Right lobe of liver (tissue), 6 donors: ENCODE measurements around the gene NECAP2. TPM values are rescaled to one million over a fixed set of nuclear protein-coding genes. Genes with fewer than 3 reads are reported as not detected.
"Not testable (repeated sequence)": the region's sequence is repeated elsewhere in the genome, so short reads cannot be mapped to it uniquely, and the experiment has no call there.

ENCODE experiments used
- ATAC-seq, 4 donors: fragments of 200-7000 bp; cut with Tn5 transposase; one replicate each; pipeline ENCODE4 v1.9.1; 2020; ENCODE audit warnings: mild to moderate bottlenecking in 4 of 4, moderate library complexity in 4 of 4
- DNase-seq, 3 donors: peaks; one replicate each; pipeline ENCODE4 v3.0.0-alpha.2; 2020
- H3K27ac ChIP-seq, 3 donors: fragments of 200-600 bp; one replicate each; pipeline ENCODE4 v1.8.0; 2022
- H3K27me3 ChIP-seq, 2 donors: fragments of 200-600 bp; one replicate each; pipeline ENCODE4 v1.8.0; 2022
- H3K36me3 ChIP-seq, 4 donors: fragments of 200-600 bp; sonication (generic) in 1 of 4; one replicate each; pipeline versions ENCODE4 v1.5.1 to v1.8.0; 2017 to 2022; ENCODE audit warnings: control low read depth in 1 of 4
- H3K4me1 ChIP-seq, 4 donors: fragments of 200-600 bp; sonication (generic) in 1 of 4; one replicate each; pipeline versions ENCODE4 v1.5.1 to v1.8.0; 2017 to 2022; ENCODE audit warnings: control low read depth in 1 of 4
- H3K4me3 ChIP-seq, 3 donors: fragments of 200-600 bp; one replicate each; pipeline ENCODE4 v1.8.0; 2022
- H3K9me3 ChIP-seq, 4 donors: fragments of 200-600 bp; sonication (generic) in 1 of 4; one replicate each; pipeline versions ENCODE4 v1.5.1 to v1.8.0; 2017 to 2022; ENCODE audit warnings: control low read depth in 1 of 4
- CTCF ChIP-seq, 4 donors: fragments of 200-600 bp in 3 of 4; fragments of 450-650 bp in 1 of 4; IDR thresholded peaks; one replicate each; pipeline versions ENCODE4 v1.5.1 to v1.8.0; 2016 to 2022; ENCODE audit warnings: antibody characterized with exemption in 4 of 4, mild to moderate bottlenecking in 2 of 4
- POLR2A ChIP-seq: fragments of 450-650 bp; IDR thresholded peaks from one replicate; pipeline ENCODE4 v1.6.1; 2017; ENCODE audit warnings: antibody characterized with exemption, mild to moderate bottlenecking
- WGBS: methylation state at CpG from one replicate; pipeline ENCODE4 v1.1.6; 2018; ENCODE audit warnings: low coverage, low lambda C conversion rate; ENCODE audit not compliant: insufficient coverage; ENCODE audit errors: missing lambda C conversion rate; 5-methylcytosine and 5-hydroxymethylcytosine counted together
- intact Hi-C, 2 donors: fragments of 100-400 bp; cut with DNase I; formaldehyde crosslinking; loops; one replicate each; pipeline versions ENCODE4 v1.11.2 to v1.14.1; 2022
- total RNA-seq, 6 experiments: library from RNA; depleted of rRNA in 2 of 6; stranded (reverse); fragments of >200 nt in 2 of 6; fragmentation: NEBNext Ultra II Directional in 3 of 6; extraction: Animal tissue kit (Norgen Biotek cat#: 25700) in 3 of 6; gene quantifications; one replicate each; pipeline versions ENCODE4 v1.1.0 to v1.2.4, GENCODE V29; 2016 to 2023
- donor health status: DM: no; HTN: yes; CAD: no.
- donor health status: DM: no; HTN: no; CAD: no.
- donor health status: DM: no; HTN: no; CAD: no.
- donor health status: DM: no; HTN: yes; CAD: no.
- donor health status: DM: no; HTN: yes; CAD: no.

The NECAP2 gene
- total RNA-seq, 6 experiments from 2014 or later: 13.9 to 28.3 (median 24.2) TPM

DNA sequence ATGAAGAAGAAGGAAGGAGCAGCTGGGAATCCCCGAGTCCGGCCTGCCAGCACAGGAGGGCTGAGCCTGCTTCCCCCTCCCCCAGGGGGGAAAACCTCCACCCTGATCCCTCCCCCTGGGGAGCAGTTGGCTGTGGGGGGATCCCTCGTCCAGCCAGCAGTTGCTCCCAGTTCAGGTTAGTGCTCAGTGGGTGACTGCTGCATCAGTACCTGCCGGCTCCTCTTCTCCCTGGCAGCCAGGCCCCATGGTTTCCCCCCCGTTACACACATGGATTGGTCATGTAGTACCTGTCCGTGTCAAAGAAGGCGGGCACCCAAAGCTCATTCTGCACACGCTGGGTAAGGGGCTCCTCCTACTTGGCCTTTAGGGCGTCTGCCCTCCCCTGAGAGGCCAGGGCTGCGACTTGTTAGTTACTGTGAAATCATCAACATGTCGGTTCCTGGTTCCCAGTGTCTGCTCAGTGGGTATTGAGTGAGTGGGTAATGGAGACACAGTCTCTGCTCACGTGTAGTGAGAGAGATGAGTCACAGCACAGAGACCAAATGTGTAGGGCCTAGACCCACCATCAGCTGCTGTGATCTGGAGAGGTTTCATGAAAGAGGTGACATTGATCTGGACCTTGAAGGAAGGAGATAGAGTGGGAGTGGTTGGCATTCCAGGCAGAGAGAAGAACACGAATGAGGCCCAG lies 11.5 kb downstream of the NECAP2 start:
- Histone ChIP-seq H3K4me3 (no peak overlapping the region), H3K36me3 (peaks cover 0 to 86% (median 32%) of the 10 kb centered on the region in 4 donors), H3K27ac (no peak overlapping the region), H3K9me3 (no peaks in the 10 kb centered on the region), H3K27me3 (no peaks in the 10 kb centered on the region), H3K4me1 (no peaks in the 10 kb centered on the region)
- intact Hi-C loops: no loop called here
- WGBS: 87% methylated on average over 7 of the region's 13 CpGs
- ATAC-seq (peak in 1 of 4 donors; percentile 16), DNase-seq (no peak)
- no peak for TF ChIP-seq POLR2A
- no peak for TF ChIP-seq CTCF (IDR thresholded peaks at IDR 0.05)

DNA sequence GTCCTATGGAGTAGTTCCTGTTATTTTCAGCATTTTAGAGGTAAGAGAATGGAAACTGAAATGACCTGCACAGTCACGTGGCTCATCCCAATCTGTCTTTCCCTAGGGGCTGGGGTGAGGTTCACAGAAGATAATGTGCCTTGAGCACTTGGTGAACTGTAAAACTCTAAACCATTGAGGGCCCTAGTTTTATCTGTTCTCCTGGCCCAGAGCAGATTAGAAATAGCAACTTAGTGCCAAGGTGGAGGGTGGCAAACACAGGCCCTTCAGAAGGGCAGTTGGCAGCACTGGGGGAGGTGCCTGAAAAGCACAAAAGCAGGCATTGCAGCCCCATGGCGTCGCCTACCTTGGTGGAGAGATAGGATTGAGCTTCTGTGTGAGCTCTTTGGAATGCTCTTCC lies 14.4 kb downstream of the NECAP2 start:
- ATAC-seq, H3K27ac ChIP-seq, H3K9me3 ChIP-seq, H3K4me1 ChIP-seq, H3K4me3 ChIP-seq, intact Hi-C loops, DNase-seq, H3K27me3 ChIP-seq: not testable (repeated sequence)
- H3K36me3 ChIP-seq: peaks cover 5 to 78% (median 33%) of the 10 kb centered on the region in 4 donors
- 75% methylated on average over 2 of the region's 3 CpGs for WGBS

GRCh38 chr1:16456151-16456550 lies 15.6 kb downstream of the NECAP2 start:
- WGBS: 89% methylated on average over 3 of the region's 10 CpGs
- DNase-seq, H3K4me3 ChIP-seq, intact Hi-C loops, H3K27ac ChIP-seq, H3K9me3 ChIP-seq, H3K27me3 ChIP-seq, H3K4me1 ChIP-seq, ATAC-seq: not testable (repeated sequence)
- peaks cover 5 to 80% (median 32%) of the 10 kb centered on the region in 4 donors for H3K36me3 ChIP-seq

GRCh38 chr1:16458831-16459230 lies 18.3 kb downstream of the NECAP2 start:
- no peaks in the 10 kb centered on the region for H3K4me1 ChIP-seq
- no peak overlapping the region for H3K27ac ChIP-seq
- DNase-seq (no peak), ATAC-seq (no peak)
- H3K36me3 ChIP-seq: peaks cover 5 to 58% (median 22%) of the 10 kb centered on the region in 4 donors
- intact Hi-C loops: no loop called here
- H3K4me3 ChIP-seq: no peak overlapping the region
- H3K9me3 ChIP-seq: no peaks in the 10 kb centered on the region
- WGBS: 70% methylated on average over 4 of the region's 6 CpGs
- H3K27me3 ChIP-seq: no peaks in the 10 kb centered on the region
- TF ChIP-seq POLR2A: no peak
- no peak for TF ChIP-seq CTCF (IDR thresholded peaks at IDR 0.05)

- DNase-seq: no peak
- WGBS: 85% methylated on average over 5 of the region's 6 CpGs
- peaks cover 6 to 53% (median 22%) of the 10 kb centered on the region in 4 donors for H3K36me3 ChIP-seq
- no peaks in the 10 kb centered on the region for H3K27me3 ChIP-seq
- H3K9me3 ChIP-seq: no peaks in the 10 kb centered on the region
- TF ChIP-seq POLR2A: no peak
- no peak for TF ChIP-seq CTCF (IDR thresholded peaks at IDR 0.05)
- no peak overlapping the region for H3K27ac ChIP-seq
- H3K4me1 ChIP-seq: no peaks in the 10 kb centered on the region
- H3K4me3 ChIP-seq: no peak overlapping the region
- intact Hi-C loops: no loop called here
- ATAC-seq: no peak
Observed at GRCh38 chr1:16459352-16459925, 18.9 kb downstream of the NECAP2 start.
